RPMI8226 (cell line): ENCODE results near the gene CBFB.
A peak's percentile ranks its signal among the peaks of the same experiment; 100 is the strongest.
"Not testable (repeated sequence)": the region's sequence is repeated elsewhere in the genome, so short reads cannot be mapped to it uniquely, and the experiment has no call there.

Source experiments
- DNase-seq: peaks from one replicate; pipeline ENCODE4 v3.0.0-alpha.2; 2015

The CBFB gene

GRCh38 chr16:67017421-67017750, 11.6 kb upstream of the CBFB start:
- DNase-seq = no peak

DNA sequence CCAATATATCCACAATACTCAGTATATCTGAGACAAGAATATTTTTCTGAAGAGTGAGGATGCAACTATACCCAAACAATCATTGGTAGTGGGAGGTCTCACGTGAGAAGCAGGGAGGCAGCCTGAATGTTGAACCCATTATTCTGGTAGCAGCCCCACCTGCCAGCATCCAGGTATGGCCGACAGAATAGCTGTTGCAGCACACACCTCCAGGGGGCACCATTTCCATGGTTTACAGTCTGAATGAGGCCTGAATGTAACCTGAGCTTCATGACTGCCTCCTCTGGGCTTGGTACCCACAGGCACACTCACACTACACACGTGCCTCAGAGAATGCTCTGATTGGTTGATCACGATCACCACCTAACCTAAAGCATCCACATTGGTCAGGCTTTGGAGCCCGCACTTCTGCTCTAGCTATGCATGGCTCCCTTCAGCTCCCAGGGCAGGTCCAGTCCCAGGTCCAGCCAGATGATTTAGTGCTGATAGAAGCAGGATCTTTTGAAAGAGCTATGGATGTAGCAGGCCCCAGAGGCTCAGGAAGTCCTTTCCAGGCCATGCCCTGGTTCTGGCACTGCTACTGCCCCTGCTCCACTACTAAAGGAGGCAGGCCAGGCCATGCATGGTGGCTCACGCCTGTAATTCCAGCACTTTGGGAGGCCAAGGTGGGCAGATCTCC, 11.0 kb upstream of the CBFB start:
- DNase-seq = peak; percentile 94

DNA sequence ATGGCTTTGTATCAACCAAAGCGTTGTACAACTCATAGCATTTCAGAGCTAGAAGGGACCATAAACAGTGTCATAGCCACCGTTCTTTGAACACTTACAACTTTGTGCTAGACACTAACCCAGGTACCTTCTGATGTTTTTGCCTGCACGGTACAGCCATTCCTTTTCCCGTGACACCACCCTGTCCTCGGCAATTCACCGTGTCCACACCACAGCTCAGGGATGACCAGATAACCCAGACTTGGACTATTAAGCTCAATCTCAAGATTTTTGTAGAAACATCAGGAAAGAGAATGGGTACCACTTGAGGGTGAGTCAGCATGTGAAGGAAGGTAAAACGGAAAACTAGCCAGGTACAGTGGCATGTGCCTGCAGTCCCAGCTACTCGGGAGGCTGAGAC, 9.8 kb upstream of the CBFB start:
- no peak for DNase-seq

GRCh38 chr16:67021321-67021720, 7.6 kb upstream of the CBFB start:
- DNase-seq = no peak

DNA sequence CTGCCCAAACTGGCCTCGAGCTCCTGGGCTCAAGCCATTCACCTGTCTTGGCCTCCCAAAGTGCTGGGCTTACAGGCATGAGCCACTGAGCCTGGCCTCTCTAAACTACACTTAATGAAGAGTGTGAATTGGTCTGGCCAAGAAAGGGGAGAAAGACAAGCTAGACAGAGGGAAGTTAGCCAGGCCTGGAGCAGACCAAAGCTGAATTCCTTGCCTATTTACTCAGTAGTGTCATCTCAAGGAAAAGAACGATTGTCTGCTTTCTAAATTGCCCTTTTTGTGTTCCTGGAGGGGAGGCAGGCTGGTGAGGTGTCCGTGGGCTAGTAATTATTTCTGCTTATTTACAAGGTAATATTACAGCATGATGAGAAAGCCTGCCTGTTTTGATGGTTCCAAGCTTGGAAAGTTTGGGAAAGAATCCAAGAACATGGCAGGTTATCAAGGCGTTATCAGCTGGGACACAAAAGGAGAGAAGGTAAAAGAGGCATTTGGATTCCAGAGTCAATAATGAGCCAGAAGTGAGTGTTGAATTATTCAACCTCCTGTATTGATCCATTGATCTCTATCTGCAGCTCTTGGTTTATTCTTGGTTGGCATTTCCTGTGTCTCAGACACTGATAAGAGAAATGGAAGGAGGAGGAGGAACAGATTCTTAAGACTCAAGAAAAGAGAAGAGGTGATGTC, 6.3 kb upstream of the CBFB start:
- DNase-seq = no peak

- DNase-seq = no peak
Measured at GRCh38 chr16:67023689-67024088, 5.3 kb upstream of the CBFB start.

DNA sequence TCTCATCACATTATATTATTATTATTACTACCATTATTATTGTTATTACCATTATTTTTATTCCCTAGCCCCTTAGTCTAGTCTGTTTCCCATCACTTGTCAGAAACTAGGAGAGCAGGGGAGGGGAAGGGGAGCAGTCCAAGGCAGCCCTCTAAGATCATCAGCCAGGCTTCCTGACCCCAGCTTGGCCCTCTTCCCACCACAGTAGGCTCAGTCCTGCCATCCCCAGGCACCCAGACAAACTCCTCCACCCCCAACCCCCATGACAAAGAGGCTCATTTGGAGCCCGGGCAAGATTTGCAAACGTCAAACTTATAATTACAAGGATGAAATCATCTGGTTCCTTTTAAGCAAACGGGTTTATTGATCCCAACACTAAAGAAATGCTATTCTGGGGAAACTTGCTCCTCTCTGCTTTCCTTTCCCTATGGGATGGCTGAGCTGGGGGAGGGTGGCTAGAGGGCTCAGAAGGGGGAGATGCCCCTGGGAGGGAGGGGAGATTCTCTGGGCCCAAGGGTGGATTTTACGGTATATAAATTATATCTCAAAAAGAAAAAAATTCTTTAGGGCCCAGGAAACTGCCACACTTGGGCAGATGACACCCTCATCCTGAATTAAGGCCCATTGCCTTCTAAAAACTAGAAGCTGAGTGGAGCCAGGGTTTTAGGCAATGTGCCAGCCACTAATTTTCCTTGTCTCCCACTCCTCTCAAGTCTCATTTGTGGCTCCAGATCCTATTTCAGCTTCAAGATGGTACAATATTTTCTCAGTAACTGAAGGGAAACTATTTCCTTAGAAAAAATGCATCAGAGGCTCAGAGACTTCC, 4.4 kb upstream of the CBFB start:
- no peak for DNase-seq

DNA sequence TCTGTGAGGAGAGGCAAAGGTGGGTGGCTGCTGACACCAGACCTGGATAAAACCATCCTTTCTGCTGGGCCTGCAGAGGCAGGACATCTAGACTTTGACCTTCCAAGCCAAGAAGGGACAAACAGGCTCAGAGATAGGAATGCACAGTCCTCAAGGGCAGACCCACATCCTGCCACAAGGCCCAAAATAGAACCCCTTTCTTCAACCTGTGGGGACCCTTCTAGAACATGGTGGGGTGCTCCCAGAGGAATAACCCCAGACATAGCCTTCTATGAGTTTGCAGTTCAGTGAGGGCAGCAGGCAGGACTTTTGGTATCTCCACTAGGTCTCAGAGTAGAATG, 3.8 kb upstream of the CBFB start:
- no peak for DNase-seq

GRCh38 chr16:67026570-67026969, 2.4 kb upstream of the CBFB start:
- DNase-seq = no peak

GRCh38 chr16:67027046-67027445, 1.9 kb upstream of the CBFB start:
- DNase-seq = no peak

DNA sequence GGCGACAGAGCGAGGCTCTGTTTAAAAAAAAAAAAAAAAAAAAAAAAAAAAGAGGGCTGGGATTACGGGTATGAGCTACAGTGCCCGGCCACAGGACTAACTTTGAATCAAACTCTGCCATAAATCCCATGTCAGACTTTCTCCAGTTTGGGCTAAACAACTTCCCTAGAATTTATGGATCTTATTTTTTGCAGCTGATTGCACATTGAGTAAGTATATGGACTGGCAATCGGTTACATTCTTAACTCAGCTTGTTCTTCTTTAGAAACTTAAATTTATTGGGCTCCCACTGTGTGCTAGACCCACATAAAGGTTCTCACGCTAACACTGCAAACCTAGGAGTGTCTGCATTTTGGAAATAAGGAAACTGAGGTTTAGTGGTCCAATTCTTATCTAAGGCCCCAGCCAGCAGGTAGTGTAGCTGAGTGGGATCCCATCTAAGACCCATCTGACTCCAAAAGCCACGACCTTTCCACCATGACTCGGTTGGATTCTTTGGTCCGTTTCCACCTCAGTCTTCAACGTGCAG, 718 bp upstream of the CBFB start:
- DNase-seq = no peak

DNA sequence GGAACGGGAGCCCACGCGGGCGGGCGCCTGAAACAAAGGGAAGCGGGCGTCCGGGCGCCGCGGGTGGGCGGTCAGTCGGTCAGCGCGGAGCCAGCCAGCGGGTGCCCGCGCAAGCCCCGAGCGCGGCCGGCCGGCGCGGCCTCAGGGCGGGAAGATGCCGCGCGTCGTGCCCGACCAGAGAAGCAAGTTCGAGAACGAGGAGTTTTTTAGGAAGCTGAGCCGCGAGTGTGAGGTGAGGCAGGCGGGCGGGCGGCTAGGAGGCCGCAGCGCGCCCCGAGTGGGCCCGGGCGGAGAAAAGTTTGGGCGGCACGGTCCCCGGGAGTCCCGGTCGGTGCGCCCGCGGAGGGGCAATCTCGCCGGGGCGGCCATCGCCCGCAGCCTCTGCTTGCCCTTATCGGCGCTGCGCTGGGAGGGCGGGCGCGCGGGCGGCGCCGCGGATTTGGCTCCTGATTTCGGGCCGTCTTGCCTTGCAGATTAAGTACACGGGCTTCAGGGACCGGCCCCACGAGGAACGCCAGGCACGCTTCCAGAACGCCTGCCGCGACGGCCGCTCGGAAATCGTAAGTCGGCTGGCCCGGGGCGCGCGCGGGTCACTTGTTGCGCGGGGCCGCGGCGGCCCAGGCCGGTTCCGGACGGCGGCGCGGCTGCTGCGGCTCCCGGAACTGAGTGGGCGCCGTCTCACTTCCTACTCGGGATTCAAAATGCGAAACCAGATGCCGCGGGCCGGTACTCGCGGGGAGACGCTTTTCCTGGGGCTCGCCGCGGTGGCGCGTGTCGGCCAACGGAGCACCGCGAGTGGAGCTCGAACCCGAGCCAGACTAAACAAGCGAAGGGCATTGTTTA, 526 bp downstream of the CBFB start:
- DNase-seq = peak; percentile 64

DNA sequence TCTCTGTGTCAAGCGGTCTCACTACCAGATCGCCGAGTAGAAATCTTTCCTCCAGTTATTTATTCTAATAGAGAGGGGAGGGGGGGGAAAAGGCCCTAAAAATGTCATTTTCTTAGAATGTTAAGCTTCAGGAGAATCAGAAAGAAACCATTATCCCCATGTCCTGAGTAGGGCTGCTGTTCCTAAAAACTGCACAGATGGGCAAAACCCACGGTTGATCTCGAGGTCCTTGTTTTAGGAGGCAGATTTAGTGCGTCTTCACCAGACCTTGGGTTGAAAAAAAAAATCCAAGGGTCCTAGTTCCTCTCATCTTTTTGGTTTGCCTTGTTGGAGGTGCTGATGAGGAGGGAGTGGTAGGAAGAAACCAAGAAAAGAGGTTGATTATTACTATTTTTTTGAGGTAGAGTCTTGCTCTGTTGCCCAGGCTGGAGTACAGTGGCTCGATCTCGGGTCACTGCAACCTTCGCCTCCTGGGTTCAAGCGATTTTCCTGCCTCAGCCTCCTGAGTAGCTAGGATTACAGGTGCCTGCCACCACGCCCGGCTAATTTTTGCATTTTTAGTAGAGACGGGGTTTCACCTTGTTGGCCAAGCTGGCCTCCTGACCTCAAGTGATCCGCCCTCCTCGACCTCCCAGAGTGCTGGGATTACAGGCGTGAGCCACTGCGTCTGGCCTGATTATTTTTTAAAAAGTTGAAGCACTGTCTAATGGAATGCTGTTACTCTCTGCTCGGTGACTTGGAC, 1.4 kb downstream of the CBFB start:
- DNase-seq = no peak

DNA sequence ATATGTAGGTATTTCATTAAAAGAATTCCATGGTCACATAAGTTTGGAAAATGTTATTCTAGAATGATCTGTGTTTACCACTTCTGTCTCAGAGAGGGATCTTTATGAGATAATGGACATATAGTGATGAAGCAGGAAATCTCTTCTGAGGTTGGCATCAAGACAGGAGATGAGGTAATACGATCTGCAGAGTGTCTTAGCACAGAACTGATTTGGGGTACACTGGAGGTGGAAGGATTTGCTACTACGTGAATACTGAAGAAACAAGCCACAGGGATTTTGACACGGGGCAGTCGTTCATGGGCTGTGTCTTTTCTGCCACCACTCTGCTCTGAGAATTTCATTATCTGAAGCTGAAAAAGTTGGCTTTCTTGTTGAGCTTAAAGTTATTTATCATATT, 5.5 kb downstream of the CBFB start:
- no peak for DNase-seq

GRCh38 chr16:67035364-67035763, 6.4 kb downstream of the CBFB start:
- DNase-seq = no peak

GRCh38 chr16:67036323-67036741, 7.4 kb downstream of the CBFB start:
- DNase-seq = no peak

- DNase-seq = no peak
Measured at GRCh38 chr16:67039260-67040020, 10.5 kb downstream of the CBFB start.

GRCh38 chr16:67040166-67040565, 11.2 kb downstream of the CBFB start:
- DNase-seq = no peak

- no peak for DNase-seq
Measured at GRCh38 chr16:67040906-67041305, 12.0 kb downstream of the CBFB start.

DNA sequence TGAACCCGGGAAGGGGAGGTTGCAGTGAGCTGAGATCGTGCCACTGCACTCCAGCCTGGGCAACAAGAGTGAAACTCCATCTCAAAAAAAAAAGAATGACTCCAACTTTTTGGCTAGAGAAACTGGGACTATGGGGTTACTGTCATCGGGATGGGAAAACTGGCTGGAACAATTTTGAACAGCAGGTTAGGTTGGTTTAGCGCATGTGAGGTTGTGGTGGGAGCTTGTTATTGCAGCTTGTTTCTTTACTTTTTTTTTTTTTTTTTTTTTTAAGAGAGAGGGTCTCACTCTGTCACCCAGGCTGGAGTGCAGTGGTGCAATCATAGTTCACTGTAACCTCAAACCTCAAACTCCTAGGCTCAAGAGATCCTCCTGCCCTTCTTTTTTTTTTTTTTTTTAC, 12.6 kb downstream of the CBFB start:
- DNase-seq = not testable (repeated sequence)

DNA sequence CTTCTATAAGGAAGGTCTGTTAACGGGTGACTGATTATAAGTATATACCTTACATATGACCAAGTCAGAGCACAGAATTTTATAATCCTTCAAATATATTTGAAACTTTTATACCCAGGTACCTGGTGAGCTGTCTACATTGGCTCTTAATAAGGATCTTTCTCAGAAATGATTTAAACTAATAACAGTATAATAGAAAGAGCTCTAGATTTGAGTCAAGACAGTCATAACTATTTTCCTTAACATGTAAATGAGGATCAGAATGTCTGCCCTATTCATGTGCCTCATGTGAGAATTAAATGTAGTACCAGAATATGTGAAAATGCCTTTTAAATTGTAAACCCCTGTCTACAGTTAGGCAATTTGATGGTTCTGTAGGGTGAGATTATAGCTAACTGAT, 14.5 kb downstream of the CBFB start:
- DNase-seq = no peak

GRCh38 chr16:67050796-67051195, 21.8 kb downstream of the CBFB start:
- DNase-seq = no peak
